Stimulated activated CD8-positive, alpha-beta memory T cell treated with anti-CD3 and anti-CD28 coated beads, Interleukin-4, amount 100 ng/mL, for 4 hours (primary cell): ENCODE results near the gene RASA3.
"Not testable (repeated sequence)": the region's sequence is repeated elsewhere in the genome, so short reads cannot be mapped to it uniquely, and the experiment has no call there.

Experiments
- DNase-seq, 2 donors: peaks; one replicate each; pipeline ENCODE4 v3.0.0-alpha.2; 2020; ENCODE audit warnings: low read depth in 2 of 2, low spot score in 1 of 2

RASA3 gene, protein sequence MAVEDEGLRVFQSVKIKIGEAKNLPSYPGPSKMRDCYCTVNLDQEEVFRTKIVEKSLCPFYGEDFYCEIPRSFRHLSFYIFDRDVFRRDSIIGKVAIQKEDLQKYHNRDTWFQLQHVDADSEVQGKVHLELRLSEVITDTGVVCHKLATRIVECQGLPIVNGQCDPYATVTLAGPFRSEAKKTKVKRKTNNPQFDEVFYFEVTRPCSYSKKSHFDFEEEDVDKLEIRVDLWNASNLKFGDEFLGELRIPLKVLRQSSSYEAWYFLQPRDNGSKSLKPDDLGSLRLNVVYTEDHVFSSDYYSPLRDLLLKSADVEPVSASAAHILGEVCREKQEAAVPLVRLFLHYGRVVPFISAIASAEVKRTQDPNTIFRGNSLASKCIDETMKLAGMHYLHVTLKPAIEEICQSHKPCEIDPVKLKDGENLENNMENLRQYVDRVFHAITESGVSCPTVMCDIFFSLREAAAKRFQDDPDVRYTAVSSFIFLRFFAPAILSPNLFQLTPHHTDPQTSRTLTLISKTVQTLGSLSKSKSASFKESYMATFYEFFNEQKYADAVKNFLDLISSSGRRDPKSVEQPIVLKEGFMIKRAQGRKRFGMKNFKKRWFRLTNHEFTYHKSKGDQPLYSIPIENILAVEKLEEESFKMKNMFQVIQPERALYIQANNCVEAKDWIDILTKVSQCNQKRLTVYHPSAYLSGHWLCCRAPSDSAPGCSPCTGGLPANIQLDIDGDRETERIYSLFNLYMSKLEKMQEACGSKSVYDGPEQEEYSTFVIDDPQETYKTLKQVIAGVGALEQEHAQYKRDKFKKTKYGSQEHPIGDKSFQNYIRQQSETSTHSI

DNA sequence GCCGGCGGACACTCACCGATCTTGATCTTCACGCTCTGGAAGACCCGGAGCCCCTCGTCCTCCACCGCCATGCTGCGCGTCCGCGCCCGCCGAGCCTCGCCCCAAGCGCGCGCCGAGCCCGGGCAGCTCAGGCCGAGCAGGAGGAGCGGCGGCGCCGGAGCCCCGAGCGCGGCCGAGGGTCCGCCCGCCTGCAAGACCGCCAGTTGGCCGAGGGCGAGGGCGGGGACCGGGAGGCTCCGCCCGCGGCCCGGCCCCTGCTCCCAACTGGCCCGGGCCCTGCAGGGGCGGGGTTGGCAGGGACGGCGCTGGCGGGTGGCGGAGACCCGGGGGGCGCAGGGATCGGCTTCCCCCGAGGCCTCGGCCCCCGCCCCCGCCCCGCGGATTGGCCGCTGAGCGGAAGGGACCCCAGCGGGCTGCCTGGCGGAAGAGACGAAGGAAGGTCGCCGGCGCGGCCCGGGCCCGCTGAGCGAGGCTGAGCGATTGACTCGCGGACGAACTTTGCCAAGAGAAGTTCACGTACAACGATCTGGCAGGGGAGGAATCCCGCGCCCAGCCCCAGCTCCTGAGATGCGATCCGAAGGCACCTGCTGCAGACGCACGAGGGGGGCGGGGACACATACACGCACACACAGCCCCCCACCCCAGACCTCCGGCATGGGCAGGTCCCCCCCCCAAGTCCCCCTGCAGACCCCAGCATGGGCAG is at the start of gene RASA3:
Gene RASA3, minus strand, starts transcription at position 205 of the 703 bp plus-strand sequence. Its CDS starts 134 bp downstream, at position 71.
- DNase-seq: no peak

- DNase-seq: no peak
Observed at GRCh38 chr13:114179087-114179658, 46.8 kb upstream of the RASA3 start, which contains the start of gene CFAP97D2. Gene CFAP97D2 (plus strand): TSS chr13:114179257. CDS start chr13:114179331, 74 bp downstream.

DNA sequence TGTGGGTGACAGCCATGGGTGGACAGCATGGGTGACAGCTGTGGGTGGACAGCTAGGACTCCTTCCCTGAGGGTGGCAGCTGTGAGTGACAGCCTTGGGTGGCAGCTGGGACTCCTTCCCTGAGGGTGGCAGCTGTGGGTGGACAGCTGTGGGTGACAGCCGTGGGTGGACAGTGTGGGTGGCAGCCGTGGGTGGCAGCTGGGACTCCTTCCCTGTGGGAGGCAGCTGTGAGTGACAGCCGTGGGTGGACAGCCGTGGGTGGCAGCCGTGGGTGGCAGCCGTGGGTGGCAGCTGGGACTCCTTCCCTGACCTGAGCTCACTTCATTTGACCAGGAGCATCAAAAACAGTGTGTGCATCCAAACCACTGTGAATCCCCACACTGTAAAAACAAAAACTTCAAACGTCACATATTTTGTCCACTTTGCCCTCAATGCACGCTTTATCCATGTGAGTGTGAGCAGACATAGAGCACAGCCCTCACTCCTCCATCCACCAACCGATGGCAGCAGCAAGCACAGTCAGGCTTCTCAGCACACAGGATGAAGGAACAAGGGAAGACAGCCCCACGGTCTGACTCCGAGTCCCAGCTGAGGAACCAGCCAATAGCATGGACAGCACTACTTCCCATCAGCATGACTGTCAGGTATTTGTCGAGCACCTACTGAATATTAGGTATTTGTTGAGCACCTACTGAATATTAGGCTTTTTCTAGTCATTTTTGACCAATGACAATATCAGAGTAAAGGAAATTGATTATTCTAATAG is 45.0 kb upstream of the RASA3 start:
- no peak for DNase-seq

GRCh38 chr13:114176359-114176902 is 44.0 kb upstream of the RASA3 start:
- DNase-seq: not testable (repeated sequence)

DNA sequence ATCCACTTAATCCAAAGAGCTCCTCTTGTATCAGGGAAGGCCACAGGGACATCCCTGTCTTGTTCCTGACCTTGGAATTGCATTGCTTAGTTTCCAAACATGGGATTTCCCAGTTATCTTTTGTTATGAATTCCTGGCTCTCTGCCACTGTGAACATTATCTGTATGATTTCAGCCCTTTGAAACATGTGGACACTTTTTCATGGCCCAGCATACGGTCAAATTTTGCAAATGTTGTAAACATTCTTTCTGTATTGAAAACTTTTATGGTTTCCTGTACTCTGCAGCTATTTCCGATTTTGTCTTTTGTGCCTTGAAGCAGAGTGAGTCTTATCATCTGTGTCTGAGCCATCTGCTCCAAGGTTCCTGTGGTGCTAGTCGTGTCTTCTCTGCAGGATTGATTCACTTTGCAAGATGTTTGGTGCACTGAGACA is 42.1 kb upstream of the RASA3 start:
- DNase-seq: no peak

DNA sequence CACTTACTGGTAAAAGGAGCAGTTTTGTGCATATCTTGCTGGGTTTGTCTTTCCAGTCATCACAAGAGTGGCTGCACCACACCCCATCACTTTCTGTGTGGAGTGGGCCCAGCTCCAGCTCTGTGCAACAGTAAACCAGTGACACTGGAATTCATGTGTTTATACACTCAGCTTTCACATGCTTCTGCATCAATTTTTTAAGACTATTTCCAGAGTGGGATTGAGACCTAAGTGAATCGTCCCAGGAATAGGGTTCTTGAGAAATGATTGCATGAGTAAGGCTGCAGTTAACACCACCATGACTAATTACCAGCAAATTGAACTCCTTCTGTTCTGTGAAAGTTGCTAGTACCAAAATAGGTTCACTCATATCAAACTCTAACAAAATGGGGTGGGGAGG is 41.3 kb upstream of the RASA3 start:
- DNase-seq: no peak

GRCh38 chr13:114173272-114173671 is 40.8 kb upstream of the RASA3 start:
- DNase-seq: no peak

- no peak for DNase-seq
Observed at GRCh38 chr13:114167885-114168284, 35.5 kb upstream of the RASA3 start.

DNA sequence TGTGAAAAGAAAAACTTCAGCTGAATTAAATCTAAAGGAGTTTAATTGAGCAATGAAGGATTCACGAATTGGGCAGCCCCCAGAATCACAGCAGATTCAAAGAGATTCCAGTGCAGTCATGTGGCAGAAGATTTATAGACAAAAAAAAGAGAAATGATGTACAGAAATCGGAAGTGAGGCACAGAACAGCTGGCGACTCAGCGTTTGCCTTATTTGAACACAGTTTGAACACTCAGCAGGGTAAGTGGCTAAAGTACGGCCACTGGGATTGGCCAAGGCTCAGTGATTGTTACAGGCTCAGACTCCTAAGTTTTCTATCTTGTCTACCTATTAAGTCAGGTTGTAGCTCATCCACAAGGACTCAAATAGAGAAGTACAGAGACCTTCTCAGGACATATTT is 35.0 kb upstream of the RASA3 start:
- no peak for DNase-seq

- no peak for DNase-seq
Observed at GRCh38 chr13:114166381-114167131, 34.1 kb upstream of the RASA3 start.

DNA sequence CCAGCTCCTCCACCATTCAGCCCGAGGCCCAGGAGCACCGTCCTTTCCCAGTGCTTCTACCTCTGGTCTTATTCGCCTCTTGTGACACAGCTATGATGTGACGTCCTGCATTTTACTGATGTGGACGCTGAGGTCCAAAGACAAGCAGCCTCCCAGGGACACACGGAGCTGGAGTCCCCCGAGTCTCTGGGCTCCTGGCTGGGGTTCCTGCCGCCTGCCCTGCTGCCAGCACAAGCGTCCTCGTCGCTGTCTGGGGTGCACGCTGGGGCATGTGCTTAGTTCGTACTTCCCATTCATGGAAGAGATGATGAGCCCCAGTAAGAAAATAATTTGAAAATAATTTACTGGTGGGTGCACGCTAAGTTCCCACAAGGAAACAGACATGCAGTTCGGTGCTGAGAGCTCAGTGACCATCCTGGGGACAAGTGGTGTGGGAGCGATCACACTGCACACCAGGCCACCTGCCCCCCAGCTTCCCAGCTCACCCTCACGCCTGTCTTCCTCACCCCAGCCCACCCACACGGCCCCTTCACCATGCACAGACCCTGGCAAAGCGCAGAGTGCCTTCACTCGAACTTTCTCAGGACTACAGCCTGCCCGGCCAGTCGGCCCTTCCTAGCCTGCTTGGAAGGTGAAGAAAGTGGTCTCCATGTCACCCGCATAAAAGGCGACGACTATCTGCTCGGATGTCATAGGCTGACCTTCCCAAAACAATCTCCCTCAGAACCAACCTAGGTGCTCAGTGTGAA is 32.4 kb upstream of the RASA3 start:
- no peak for DNase-seq

DNA sequence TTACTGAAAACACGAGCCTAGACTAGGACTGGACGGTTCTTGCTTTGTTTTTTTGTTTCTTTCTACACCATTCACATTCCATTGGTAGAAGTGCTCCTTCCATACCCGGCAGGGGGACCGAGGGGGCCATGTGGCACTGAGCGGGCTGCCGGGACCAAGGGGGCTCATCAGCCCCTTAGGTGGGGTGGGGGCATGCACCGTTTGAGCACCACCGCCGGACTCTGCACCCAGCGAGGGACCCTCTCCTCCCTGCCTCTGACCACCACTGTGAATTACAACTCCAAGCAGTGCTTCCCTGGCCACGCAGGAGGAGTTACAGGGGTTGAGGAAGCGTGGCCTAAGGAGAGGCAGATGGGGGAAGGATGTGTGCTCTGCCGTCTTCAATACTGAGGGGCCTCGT is 31.6 kb upstream of the RASA3 start:
- DNase-seq: no peak

DNA sequence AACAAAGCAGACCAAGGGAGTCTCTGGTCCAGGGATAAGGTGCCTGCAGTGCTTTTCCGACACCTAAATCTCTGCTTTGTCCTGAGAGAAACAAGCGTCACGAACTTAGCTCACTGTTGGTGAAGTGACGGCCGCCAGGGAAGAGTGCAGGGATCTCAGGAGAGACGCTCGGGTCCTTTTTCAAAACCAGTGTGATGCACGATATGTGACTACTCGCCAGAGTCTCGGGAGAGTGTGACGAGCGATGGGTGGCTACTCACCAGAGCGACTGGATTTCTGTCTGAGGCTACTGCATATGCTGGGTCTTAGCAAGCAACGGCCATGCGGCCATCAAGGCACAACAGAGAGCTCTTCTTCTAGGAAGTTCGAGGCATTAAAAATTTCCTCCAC is 30.1 kb upstream of the RASA3 start:
- no peak for DNase-seq

DNA sequence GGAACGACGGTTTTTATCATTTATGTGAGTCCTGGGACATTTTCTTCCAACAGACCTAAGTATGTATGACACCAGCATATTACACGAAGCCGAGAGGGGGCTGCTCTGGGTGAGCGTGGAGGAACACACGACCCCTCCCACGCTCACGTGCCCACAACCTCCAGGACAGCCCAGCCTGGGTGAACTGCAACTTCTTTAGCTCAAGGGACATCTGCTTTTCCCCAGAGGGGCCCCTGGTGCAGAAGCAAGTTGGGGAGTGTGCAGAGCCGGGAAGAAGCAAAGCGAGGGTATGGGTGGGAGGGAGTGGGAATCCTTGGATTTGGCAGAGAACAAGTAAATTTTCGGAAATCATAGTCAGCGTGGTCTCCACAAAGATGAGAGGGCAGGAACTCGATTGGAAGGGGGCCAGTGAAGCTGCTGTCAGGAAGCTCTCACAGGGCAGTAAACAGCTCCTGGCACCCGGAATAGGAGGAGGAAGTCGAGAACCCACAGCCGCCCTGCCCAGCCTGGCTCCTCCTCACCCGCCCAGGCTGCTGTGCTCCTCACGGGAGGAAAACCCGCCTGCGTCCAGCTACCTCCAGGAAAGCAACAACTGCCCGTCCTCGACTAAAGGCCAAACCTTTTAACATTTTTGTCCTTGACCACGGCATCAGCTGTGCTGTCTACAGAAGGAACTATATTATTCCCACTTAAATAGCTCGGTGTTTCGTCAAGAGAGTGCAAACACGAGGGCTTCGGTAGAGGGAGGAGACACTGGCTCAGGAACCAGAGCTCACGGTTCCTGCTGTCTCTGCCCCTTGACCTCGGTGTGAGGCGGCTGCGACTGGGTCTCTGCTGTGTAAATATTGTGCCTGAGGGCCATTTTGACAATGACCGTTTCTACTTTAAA is 29.5 kb upstream of the RASA3 start:
- no peak for DNase-seq

GRCh38 chr13:114161028-114161556 is 28.7 kb upstream of the RASA3 start:
- DNase-seq: no peak

GRCh38 chr13:114158869-114159666 is 26.6 kb upstream of the RASA3 start:
- not testable (repeated sequence) for DNase-seq
